ENCODE data around the gene ITPR2.

GRCh38 chr12:26730481-26731350 is 102.3 kb downstream of the ITPR2 start:
- no peak for TF ChIP-seq CTCF (IDR thresholded peaks at IDR 0.05; ENCODE audit: low read length)
- TF ChIP-seq EZH2 (IDR thresholded peaks at IDR 0.05; ENCODE audit: borderline replicate concordance, low read length): no peak

All from OCI-LY1 (cell line).